BE2C (cell line): ENCODE data around the gene CCDC85B.
A peak's percentile ranks its signal among the peaks of the same experiment; 100 is the strongest.

Source experiments
- DNase-seq: peaks from one replicate; pipeline ENCODE4 v3.0.0-alpha.2; 2020
- H3K27me3 ChIP-seq: fragments of 250-450 bp; sonication (Bioruptor Pico); 2 replicates; pipeline ENCODE4 v1.5.1; 2020; ENCODE audit warnings: mild to moderate bottlenecking
- H3K36me3 ChIP-seq: fragments of 250-450 bp; sonication (Bioruptor Pico); 2 replicates; pipeline ENCODE4 v1.5.1; 2020; ENCODE audit warnings: mild to moderate bottlenecking
- H3K4me1 ChIP-seq: fragments of 250-450 bp; sonication (Bioruptor Pico); 2 replicates; pipeline ENCODE4 v1.5.1; 2020
- H3K4me3 ChIP-seq: 2 replicates; pipeline ENCODE4 v1.5.1; 2011; ENCODE audit warnings: low read depth, low read length
- H3K9me3 ChIP-seq: fragments of 250-450 bp; sonication (Bioruptor Pico); 2 replicates; pipeline ENCODE4 v1.5.1; 2020
- CTCF ChIP-seq: IDR thresholded peaks from 2 replicates; pipeline ENCODE4 v1.5.1; 2012; ENCODE audit warnings: mild to moderate bottlenecking, low read depth, low read length

The CCDC85B gene

GRCh38 chr11:65912845-65913244 lies 22.4 kb downstream of the CCDC85B start:
- DNase-seq, result no peak

GRCh38 chr11:65915101-65915820 lies 24.8 kb downstream of the CCDC85B start:
- Histone ChIP-seq H3K4me1 (peaks cover 14% of the 10 kb centered on the region), H3K36me3 (no peaks in the 10 kb centered on the region), H3K9me3 (no peaks in the 10 kb centered on the region), H3K27me3 (no peaks in the 10 kb centered on the region), H3K4me3 (no peak overlapping the region; the same call in 1 of the 2 replicates)
- DNase-seq, result no peak
- TF ChIP-seq CTCF, result no peak

More at GRCh38 chr11:65912845-65913244, 22.4 kb downstream of the CCDC85B start:
- Histone ChIP-seq H3K4me1 (peaks cover 14% of the 10 kb centered on the region), H3K9me3 (no peaks in the 10 kb centered on the region), H3K27me3 (peaks cover 2% of the 10 kb centered on the region), H3K36me3 (no peaks in the 10 kb centered on the region), H3K4me3 (no peak overlapping the region)
- no peak for TF ChIP-seq CTCF

GRCh38 chr11:65915821-65916251 lies 25.4 kb downstream of the CCDC85B start:
- Histone ChIP-seq H3K27me3 (no peaks in the 10 kb centered on the region), H3K4me3 (no peak overlapping the region; the same call in 1 of the 2 replicates), H3K4me1 (peaks cover 14% of the 10 kb centered on the region), H3K9me3 (no peaks in the 10 kb centered on the region), H3K36me3 (no peaks in the 10 kb centered on the region)
- peak; percentile 81 for DNase-seq
- no peak for TF ChIP-seq CTCF

GRCh38 chr11:65916391-65916790 lies 25.9 kb downstream of the CCDC85B start:
- Histone ChIP-seq H3K4me3 (no peak overlapping the region), H3K36me3 (no peaks in the 10 kb centered on the region), H3K27me3 (no peaks in the 10 kb centered on the region), H3K4me1 (peaks cover 14% of the 10 kb centered on the region), H3K9me3 (no peaks in the 10 kb centered on the region)
- no peak for DNase-seq
- no peak for TF ChIP-seq CTCF

GRCh38 chr11:65917077-65917433 lies 26.6 kb downstream of the CCDC85B start:
- no peak overlapping the region for H3K4me3 ChIP-seq
- no peaks in the 10 kb centered on the region for H3K9me3 ChIP-seq
- no peaks in the 10 kb centered on the region for H3K27me3 ChIP-seq
- H3K36me3 ChIP-seq, result no peaks in the 10 kb centered on the region
- DNase-seq, result no peak
- no peak for TF ChIP-seq CTCF
- H3K4me1 ChIP-seq, result peaks cover 14% of the 10 kb centered on the region

GRCh38 chr11:65917434-65918210 lies 27.1 kb downstream of the CCDC85B start:
- Histone ChIP-seq H3K36me3 (no peaks in the 10 kb centered on the region), H3K27me3 (no peaks in the 10 kb centered on the region), H3K9me3 (no peaks in the 10 kb centered on the region), H3K4me1 (peaks cover 14% of the 10 kb centered on the region), H3K4me3 (peak overlapping the region; percentile 98)
- no peak for TF ChIP-seq CTCF
- no peak for DNase-seq
